CD14-positive monocyte (primary cell): ENCODE measurements around the gene PPFIA1. TPM values are rescaled to one million over a fixed set of nuclear protein-coding genes. Genes with fewer than 3 reads are reported as not detected.

Source experiments
- DNase-seq, 3 donors: peaks; one replicate each; pipeline ENCODE4 v3.0.0-alpha.2; 2011 to 2022
- H2AFZ ChIP-seq: 2 replicates; pipeline ENCODE4 v1.6.0; 2012; ENCODE audit warnings: mild to moderate bottlenecking, low read depth, low read length, inconsistent platforms; ENCODE audit not compliant: insufficient read depth, poor library complexity, severe bottlenecking
- H3K27ac ChIP-seq, 2 donors: 1 replicate in 1 of 2; 2 replicates in 1 of 2; pipeline ENCODE4 v1.5.1; 2012 to 2013; ENCODE audit warnings: low read length in 2 of 2, control low read depth in 1 of 2, inconsistent platforms in 1 of 2, low read depth in 1 of 2, mild to moderate bottlenecking in 1 of 2
- H3K27me3 ChIP-seq, 2 donors: one replicate each; pipeline versions ENCODE4 v1.6.0 to v1.6.1; 2011 to 2013; ENCODE audit warnings: low read length in 2 of 2; ENCODE audit not compliant: control insufficient read depth in 2 of 2, insufficient read depth in 2 of 2
- H3K36me3 ChIP-seq, 2 donors: replicated peaks in 1 of 2; 1 replicate in 1 of 2; 2 replicates in 1 of 2; pipeline versions ENCODE4 v1.5.1 to v1.6.1; 2012 to 2013; ENCODE audit warnings: low read length in 2 of 2, control low read depth in 1 of 2, inconsistent platforms in 1 of 2, mild to moderate bottlenecking in 1 of 2; ENCODE audit not compliant: insufficient read depth in 2 of 2, control insufficient read depth in 1 of 2
- H3K4me1 ChIP-seq, 2 donors: 1 replicate in 1 of 2; 2 replicates in 1 of 2; pipeline versions ENCODE4 v1.5.1 to v1.6.1; 2012 to 2013; ENCODE audit warnings: low read length in 2 of 2, control low read depth in 1 of 2, inconsistent platforms in 1 of 2, mild to moderate bottlenecking in 1 of 2, moderate library complexity in 1 of 2; ENCODE audit not compliant: insufficient read depth in 2 of 2, control insufficient read depth in 1 of 2
- H3K4me2 ChIP-seq: replicated peaks from 2 replicates; pipeline ENCODE3; 2012; ENCODE audit warnings: low read length, moderate library complexity, mild to moderate bottlenecking; ENCODE audit not compliant: poor library complexity, severe bottlenecking; ENCODE audit errors: extremely low read depth
- H3K4me3 ChIP-seq, 3 experiments: fragments of 200-600 bp in 1 of 3; sonication (generic) in 1 of 3; replicated peaks in 1 of 3; 1 replicate in 2 of 3; 2 replicates in 1 of 3; pipeline ENCODE4 v1.5.1; 2011 to 2013; ENCODE audit warnings: low read length in 3 of 3, mild to moderate bottlenecking in 3 of 3, control low read depth in 2 of 3, low read depth in 2 of 3, inconsistent platforms in 1 of 3, moderate library complexity in 1 of 3
- H3K79me2 ChIP-seq: 2 replicates; pipeline ENCODE4 v1.6.0; 2012; ENCODE audit warnings: mild to moderate bottlenecking, control low read depth, inconsistent platforms, low read length, moderate library complexity; ENCODE audit not compliant: insufficient read depth
- H3K9ac ChIP-seq: 2 replicates; pipeline ENCODE4 v1.6.0; 2017; ENCODE audit warnings: low read length, mild to moderate bottlenecking; ENCODE audit not compliant: insufficient read depth, poor library complexity, severe bottlenecking
- H3K9me3 ChIP-seq, 2 donors: replicated peaks in 1 of 2; 1 replicate in 1 of 2; 2 replicates in 1 of 2; pipeline versions ENCODE4 v1.5.1 to v1.6.1; 2012 to 2013; ENCODE audit warnings: low read length in 2 of 2, control low read depth in 1 of 2; ENCODE audit not compliant: control insufficient read depth in 1 of 2, insufficient read depth in 1 of 2
- H4K20me1 ChIP-seq: 2 replicates; pipeline ENCODE4 v1.6.0; 2012; ENCODE audit warnings: mild to moderate bottlenecking, low read length, control low read depth, moderate library complexity; ENCODE audit not compliant: insufficient read depth
- H3K27ac Mint-ChIP-seq, 7 donors: one replicate each; pipeline ENCODE4 v1.8.0; 2020; ENCODE audit warnings: mild to moderate bottlenecking in 7 of 7, mixed read lengths in 7 of 7, moderate library complexity in 6 of 7, inconsistent platforms in 2 of 7
- H3K27me3 Mint-ChIP-seq, 3 donors: one replicate each; pipeline ENCODE4 v1.8.0; 2021 to 2022; ENCODE audit warnings: low read depth in 3 of 3, mild to moderate bottlenecking in 3 of 3, mixed read lengths in 3 of 3, moderate library complexity in 3 of 3, inconsistent platforms in 1 of 3
- H3K36me3 Mint-ChIP-seq, 2 donors: one replicate each; pipeline ENCODE4 v1.8.0; 2020; ENCODE audit warnings: mixed read lengths in 2 of 2, inconsistent platforms in 1 of 2, mild to moderate bottlenecking in 1 of 2
- H3K4me1 Mint-ChIP-seq: one replicate; pipeline ENCODE4 v1.8.0; 2020; ENCODE audit warnings: mild to moderate bottlenecking, mixed read lengths
- H3K4me3 Mint-ChIP-seq, 2 donors: one replicate each; pipeline ENCODE4 v1.8.0; 2020; ENCODE audit warnings: mild to moderate bottlenecking in 2 of 2, mixed read lengths in 2 of 2, moderate library complexity in 1 of 2
- H3K9me3 Mint-ChIP-seq, 7 donors: one replicate each; pipeline ENCODE4 v1.8.0; 2020 to 2022; ENCODE audit warnings: mixed read lengths in 7 of 7, mild to moderate bottlenecking in 6 of 7, moderate library complexity in 6 of 7, inconsistent platforms in 2 of 7
- CTCF ChIP-seq: fragments of 200-600 bp; IDR thresholded peaks from one replicate; pipeline ENCODE4 v1.8.0; 2022; ENCODE audit warnings: antibody characterized with exemption, mild to moderate bottlenecking
- WGBS: methylation state at CpG from one replicate; pipeline ENCODE4 v1.1.5; 2013; ENCODE audit warnings: missing lambda C conversion rate; ENCODE audit not compliant: insufficient coverage; 5-methylcytosine and 5-hydroxymethylcytosine counted together
- intact Hi-C, 2 donors: fragments of 100-400 bp; cut with micrococcal nuclease; formaldehyde crosslinking; loops; one replicate each; pipeline versions ENCODE4 v1.15.0 to v1.15.1; 2023
- polyA plus RNA-seq, 3 donors: library from polyadenylated mRNA; depleted of rRNA in 1 of 3; unstranded in 2 of 3; stranded (reverse) in 1 of 3; fragments of 300-500 nt in 2 of 3; fragments of >200 nt in 1 of 3; fragmentation: Illumina TruSeq in 2 of 3; gene quantifications; 1 replicate in 2 of 3; 2 replicates in 1 of 3; pipeline ENCODE4 v1.2.3, GENCODE V29; 2012 to 2021

PPFIA1 gene
- polyA plus RNA-seq, 3 donors = 7.5 to 65.7 (median 15.5) TPM

DNA sequence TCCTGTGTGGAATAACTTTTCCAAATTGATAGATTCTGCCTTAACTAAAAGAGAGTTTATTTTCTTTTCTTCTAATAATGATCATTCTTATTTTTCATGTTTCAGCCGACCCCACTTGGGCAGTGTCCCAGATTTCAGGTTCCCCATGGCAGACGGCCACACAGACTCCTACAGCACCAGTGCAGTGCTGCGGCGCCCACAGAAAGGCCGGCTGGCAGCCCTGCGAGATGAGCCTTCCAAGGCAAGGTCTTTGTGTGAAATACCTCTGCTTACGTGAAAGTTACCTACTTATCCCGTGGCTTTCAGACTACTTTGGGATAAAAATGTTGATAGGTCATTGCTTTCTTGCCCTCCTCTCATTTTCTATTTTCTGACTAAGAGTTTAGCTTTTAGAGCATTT is 68.6 kb downstream of the PPFIA1 start:
- Mint-ChIP-seq H3K27me3 (peaks cover 0 to 2% (median 2%) of the 10 kb centered on the region in 3 donors), H3K4me3 (no peak overlapping the region), H3K9me3 (no peaks in the 10 kb centered on the region), H3K27ac (peak overlapping the region in 2 of 7 donors; percentile 32 to 71), H3K4me1 (no peaks in the 10 kb centered on the region), H3K36me3 (peaks cover 85 to 93% of the 10 kb centered on the region in 2 donors)
- no peak overlapping the region for H3K4me2 ChIP-seq
- H2AFZ ChIP-seq = no peak overlapping the region
- intact Hi-C loops = no loop called here
- H3K9ac ChIP-seq = no peak overlapping the region
- H3K4me3 ChIP-seq = no peak overlapping the region
- H3K27ac ChIP-seq = no peak overlapping the region
- H3K36me3 ChIP-seq = peaks cover 86 to 96% of the 10 kb centered on the region in 2 donors
- no peaks in the 10 kb centered on the region for H3K79me2 ChIP-seq
- TF ChIP-seq CTCF = no peak
- H4K20me1 ChIP-seq = no peaks in the 10 kb centered on the region
- no peaks in the 10 kb centered on the region for H3K27me3 ChIP-seq
- no peaks in the 10 kb centered on the region for H3K9me3 ChIP-seq
- no CpG with 5 or more reads among the region's 8 CpGs for WGBS
- no peaks in the 10 kb centered on the region for H3K4me1 ChIP-seq
- DNase-seq = no peak

- Histone ChIP-seq H3K9ac (no peak overlapping the region), H3K9me3 (no peaks in the 10 kb centered on the region), H3K27me3 (no peaks in the 10 kb centered on the region), H3K4me1 (no peaks in the 10 kb centered on the region), H3K4me2 (no peak overlapping the region), H4K20me1 (no peaks in the 10 kb centered on the region), H3K4me3 (no peak overlapping the region), H3K36me3 (peaks cover 82 to 94% of the 10 kb centered on the region in 2 donors), H3K79me2 (no peaks in the 10 kb centered on the region), H3K27ac (no peak overlapping the region), H2AFZ (no peak overlapping the region)
- H3K9me3 Mint-ChIP-seq = no peaks in the 10 kb centered on the region
- H3K4me3 Mint-ChIP-seq = no peak overlapping the region
- DNase-seq = no peak
- 97% methylated on average over 14 of the region's 15 CpGs for WGBS
- no peak for TF ChIP-seq CTCF
- H3K27me3 Mint-ChIP-seq = peaks cover 0 to 2% (median 2%) of the 10 kb centered on the region in 3 donors
- intact Hi-C loops = no loop called here
- H3K27ac Mint-ChIP-seq = peak overlapping the region in 2 of 7 donors; percentile 4
- H3K36me3 Mint-ChIP-seq = peaks cover 80 to 90% of the 10 kb centered on the region in 2 donors
- no peaks in the 10 kb centered on the region for H3K4me1 Mint-ChIP-seq
These were observed 71.5 kb downstream of the PPFIA1 start for GRCh38 chr11:70341881-70342429.
